T-cell (primary cell): ENCODE measurements around the gene PPP4R4. TPM values are rescaled to one million over a fixed set of nuclear protein-coding genes. Genes with fewer than 3 reads are reported as not detected.

ENCODE experiments used
- ATAC-seq, 4 experiments: fragments of 200-7000 bp in 3 of 4; fragments of 150-1000 bp in 1 of 4; cut with Tn5 transposase; replicated peaks in 1 of 4; 1 replicate in 3 of 4; 2 replicates in 1 of 4; pipeline ENCODE4 v1.10.0; 2021; ENCODE audit warnings: moderate library complexity in 3 of 4, mild to moderate bottlenecking in 2 of 4, moderate number of reproducible peaks in 1 of 4
- CTCF ChIA-PET, 2 donors: fragments of 300-600 bp; sonication (Branson Sonifier 250); formaldehyde crosslinking; loops; one replicate each; lab custom pipeline; 2022; ENCODE audit warnings: antibody characterized with exemption in 2 of 2; lab: Charles Lee
- POLR2A ChIA-PET, 2 donors: fragments of 300-600 bp; sonication (Branson Sonifier 250); formaldehyde crosslinking; loops; one replicate each; lab custom pipeline; 2022; ENCODE audit warnings: antibody characterized with exemption in 2 of 2; lab: Charles Lee
- DNase-seq, 35 experiments: peaks; one replicate each; pipeline versions ENCODE4 v3.0.0 to v3.0.0-alpha.2; 2013 to 2023
- H3K27ac ChIP-seq: one replicate; pipeline ENCODE4 v1.5.1; 2013; ENCODE audit warnings: low read length
- H3K27me3 ChIP-seq, 2 experiments: replicated peaks in 1 of 2; 1 replicate in 1 of 2; 2 replicates in 1 of 2; pipeline versions ENCODE4 v1.6.1 to v1.7.0; 2013; ENCODE audit warnings: low read length in 1 of 2, mixed read lengths in 1 of 2; ENCODE audit not compliant: control insufficient read depth in 2 of 2, insufficient read depth in 2 of 2; ENCODE audit errors: extremely low read depth in 1 of 2
- H3K36me3 ChIP-seq, 2 donors: 1 replicate in 1 of 2; 2 replicates in 1 of 2; pipeline versions ENCODE4 v1.6.1 to v1.7.0; 2013; ENCODE audit warnings: low read length in 1 of 2; ENCODE audit not compliant: control insufficient read depth in 2 of 2, insufficient read depth in 1 of 2; ENCODE audit errors: extremely low read depth in 1 of 2
- H3K4me1 ChIP-seq, 2 experiments: 1 replicate in 1 of 2; 2 replicates in 1 of 2; pipeline versions ENCODE4 v1.6.1 to v1.7.0; 2013; ENCODE audit warnings: low read length in 2 of 2, mixed read lengths in 1 of 2; ENCODE audit not compliant: insufficient read depth in 2 of 2, control insufficient read depth in 1 of 2; ENCODE audit errors: extremely low read depth in 1 of 2
- H3K4me3 ChIP-seq, 2 donors: 1 replicate in 1 of 2; 2 replicates in 1 of 2; pipeline versions ENCODE4 v1.5.1 to v1.7.0; 2013; ENCODE audit warnings: mild to moderate bottlenecking in 2 of 2, low read length in 1 of 2, moderate library complexity in 1 of 2; ENCODE audit not compliant: control insufficient read depth in 1 of 2; ENCODE audit errors: extremely low read depth in 1 of 2
- H3K9me3 ChIP-seq: 2 replicates; pipeline ENCODE4 v1.7.0; 2013
- H3K27ac Mint-ChIP-seq, 2 donors: one replicate each; pipeline ENCODE4 v1.8.0; 2020 to 2021; ENCODE audit warnings: mild to moderate bottlenecking in 2 of 2, mixed read lengths in 2 of 2
- H3K27me3 Mint-ChIP-seq, 2 donors: one replicate each; pipeline ENCODE4 v1.8.0; 2021 to 2022; ENCODE audit warnings: mixed read lengths in 2 of 2
- H3K36me3 Mint-ChIP-seq: one replicate; pipeline ENCODE4 v1.8.0; 2021; ENCODE audit warnings: mixed read lengths
- H3K4me1 Mint-ChIP-seq, 3 donors: one replicate each; pipeline ENCODE4 v1.8.0; 2020 to 2022; ENCODE audit warnings: mixed read lengths in 3 of 3, mild to moderate bottlenecking in 1 of 3
- H3K4me3 Mint-ChIP-seq, 3 donors: one replicate each; pipeline ENCODE4 v1.8.0; 2020 to 2022; ENCODE audit warnings: mild to moderate bottlenecking in 3 of 3, mixed read lengths in 3 of 3, moderate library complexity in 3 of 3
- H3K9me3 Mint-ChIP-seq, 3 donors: one replicate each; pipeline ENCODE4 v1.8.0; 2020 to 2022; ENCODE audit warnings: mixed read lengths in 3 of 3
- WGBS: methylation state at CpG from one replicate; pipeline ENCODE4 v1.1.5; 2013; ENCODE audit warnings: missing lambda C conversion rate; ENCODE audit not compliant: insufficient coverage; 5-methylcytosine and 5-hydroxymethylcytosine counted together
- total RNA-seq, 35 experiments: library from RNA in 6 of 35; stranded (reverse) in 6 of 35; fragments of 120-200 nt in 1 of 35; gene quantifications; one replicate each; pipeline versions ENCODE4 v1.2.1 to v1.2.4 and lab custom pipeline; 2013 to 2026

Gene PPP4R4
- total RNA-seq, 5 donors from 2014 or later (not counting 1 experiment from before 2014, with no cell fraction given) = 0.41 to 2.5 (median 1.3) TPM

- Mint-ChIP-seq H3K4me3 (no peak overlapping the region), H3K27me3 (peaks cover 11 to 17% of the 10 kb centered on the region in 2 donors), H3K9me3 (peaks cover 11 to 26% (median 19%) of the 10 kb centered on the region in 3 donors), H3K36me3 (no peaks in the 10 kb centered on the region), H3K4me1 (no peaks in the 10 kb centered on the region), H3K27ac (no peak overlapping the region)
- no peak overlapping the region for H3K27ac ChIP-seq
- peaks cover 0 to 29% of the 10 kb centered on the region in 2 experiments for H3K27me3 ChIP-seq
- no peak for DNase-seq
- H3K36me3 ChIP-seq = no peaks in the 10 kb centered on the region
- WGBS = no CpG with 5 or more reads among the region's 5 CpGs
- no peaks in the 10 kb centered on the region for H3K4me1 ChIP-seq
- CTCF ChIA-PET = no interaction called here
- no peak overlapping the region for H3K4me3 ChIP-seq
- no peak for ATAC-seq
- POLR2A ChIA-PET = no interaction called here
- H3K9me3 ChIP-seq = no peaks in the 10 kb centered on the region
Measured at GRCh38 chr14:94307410-94307992, 133.4 kb downstream of the PPP4R4 start.

GRCh38 chr14:94309721-94310120, 135.6 kb downstream of the PPP4R4 start:
- Mint-ChIP-seq H3K27me3 (peaks cover 11 to 24% of the 10 kb centered on the region in 2 donors), H3K27ac (no peak overlapping the region), H3K4me1 (no peaks in the 10 kb centered on the region), H3K4me3 (no peak overlapping the region), H3K9me3 (peaks cover 11 to 26% (median 19%) of the 10 kb centered on the region in 3 donors), H3K36me3 (no peaks in the 10 kb centered on the region)
- POLR2A ChIA-PET = no interaction called here
- no peak overlapping the region for H3K4me3 ChIP-seq
- no peaks in the 10 kb centered on the region for H3K36me3 ChIP-seq
- CTCF ChIA-PET = no interaction called here
- peaks cover 0 to 31% of the 10 kb centered on the region in 2 experiments for H3K27me3 ChIP-seq
- 92% methylated on average over 9 of the region's 10 CpGs for WGBS
- DNase-seq (no peak), ATAC-seq (no peak)
- H3K9me3 ChIP-seq = no peaks in the 10 kb centered on the region
- H3K4me1 ChIP-seq = no peaks in the 10 kb centered on the region
- no peak overlapping the region for H3K27ac ChIP-seq

- no peak overlapping the region for H3K4me3 Mint-ChIP-seq
- H3K27me3 Mint-ChIP-seq = peaks cover 11 to 24% of the 10 kb centered on the region in 2 donors
- H3K4me1 Mint-ChIP-seq = no peaks in the 10 kb centered on the region
- H3K4me3 ChIP-seq = no peak overlapping the region
- ChIA-PET CTCF (no interaction called here), POLR2A (no interaction called here)
- H3K9me3 Mint-ChIP-seq = peaks cover 11 to 26% (median 19%) of the 10 kb centered on the region in 3 donors
- DNase-seq = no peak
- H3K27ac Mint-ChIP-seq = no peak overlapping the region
- peaks cover 0 to 31% of the 10 kb centered on the region in 2 experiments for H3K27me3 ChIP-seq
- no peak overlapping the region for H3K27ac ChIP-seq
- H3K9me3 ChIP-seq = no peaks in the 10 kb centered on the region
- no peak for ATAC-seq
- H3K4me1 ChIP-seq = no peaks in the 10 kb centered on the region
- H3K36me3 ChIP-seq = no peaks in the 10 kb centered on the region
- H3K36me3 Mint-ChIP-seq = no peaks in the 10 kb centered on the region
- 100% methylated on average over 1 of the region's 3 CpGs for WGBS
Measured at GRCh38 chr14:94310248-94310647, 136.1 kb downstream of the PPP4R4 start.

- 74% methylated on average over 4 of the region's 6 CpGs for WGBS
- CTCF ChIA-PET = no interaction called here
- H3K9me3 Mint-ChIP-seq = peaks cover 7 to 16% (median 14%) of the 10 kb centered on the region in 3 donors
- H3K4me3 Mint-ChIP-seq = no peak overlapping the region
- H3K27me3 ChIP-seq = peaks cover 0 to 22% of the 10 kb centered on the region in 2 experiments
- H3K36me3 Mint-ChIP-seq = no peaks in the 10 kb centered on the region
- peaks cover 11 to 24% of the 10 kb centered on the region in 2 donors for H3K27me3 Mint-ChIP-seq
- no peak for ATAC-seq
- H3K9me3 ChIP-seq = no peaks in the 10 kb centered on the region
- POLR2A ChIA-PET = no interaction called here
- no peaks in the 10 kb centered on the region for H3K4me1 ChIP-seq
- no peak overlapping the region for H3K27ac Mint-ChIP-seq
- DNase-seq = no peak
- no peak overlapping the region for H3K27ac ChIP-seq
- H3K36me3 ChIP-seq = no peaks in the 10 kb centered on the region
- no peaks in the 10 kb centered on the region for H3K4me1 Mint-ChIP-seq
- H3K4me3 ChIP-seq = no peak overlapping the region
Measured at GRCh38 chr14:94312481-94313246, 138.5 kb downstream of the PPP4R4 start.

- H3K4me3 ChIP-seq = no peak overlapping the region
- peaks cover 4 to 12% of the 10 kb centered on the region in 2 donors for H3K27me3 Mint-ChIP-seq
- WGBS = 66% methylated on average over 8 of the region's 8 CpGs
- CTCF ChIA-PET = no interaction called here
- H3K36me3 ChIP-seq = no peaks in the 10 kb centered on the region
- DNase-seq (no peak), ATAC-seq (no peak)
- no peaks in the 10 kb centered on the region for H3K4me1 ChIP-seq
- no peaks in the 10 kb centered on the region for H3K4me1 Mint-ChIP-seq
- H3K27ac Mint-ChIP-seq = no peak overlapping the region
- peaks cover 3% of the 10 kb centered on the region for H3K9me3 ChIP-seq
- H3K4me3 Mint-ChIP-seq = no peak overlapping the region
- H3K36me3 Mint-ChIP-seq = no peaks in the 10 kb centered on the region
- H3K9me3 Mint-ChIP-seq = peaks cover 1 to 3% (median 1%) of the 10 kb centered on the region in 3 donors
- POLR2A ChIA-PET = no interaction called here
- peaks cover 0 to 22% of the 10 kb centered on the region in 2 experiments for H3K27me3 ChIP-seq
- H3K27ac ChIP-seq = no peak overlapping the region
Measured at GRCh38 chr14:94313991-94314655, 140.0 kb downstream of the PPP4R4 start.

- Mint-ChIP-seq H3K4me3 (no peak overlapping the region), H3K36me3 (no peaks in the 10 kb centered on the region), H3K9me3 (peaks cover 0 to 3% (median 0%) of the 10 kb centered on the region in 3 donors), H3K27ac (no peak overlapping the region), H3K4me1 (no peaks in the 10 kb centered on the region), H3K27me3 (peaks cover 0 to 16% of the 10 kb centered on the region in 2 donors)
- WGBS = 80% methylated on average over 2 of the region's 2 CpGs
- ATAC-seq = no peak
- peaks cover 3% of the 10 kb centered on the region for H3K9me3 ChIP-seq
- ChIA-PET CTCF (no interaction called here), POLR2A (no interaction called here)
- H3K4me1 ChIP-seq = no peaks in the 10 kb centered on the region
- H3K27me3 ChIP-seq = peaks cover 0 to 15% of the 10 kb centered on the region in 2 experiments
- H3K4me3 ChIP-seq = no peak overlapping the region
- no peak for DNase-seq
- no peaks in the 10 kb centered on the region for H3K36me3 ChIP-seq
- no peak overlapping the region for H3K27ac ChIP-seq
Measured at GRCh38 chr14:94314890-94315289, 140.8 kb downstream of the PPP4R4 start.
